Measurements from ENCODE around the gene SPINK8. TPM values are rescaled to one million over a fixed set of nuclear protein-coding genes. Genes with fewer than 3 reads are reported as not detected.

The SPINK8 gene
- total RNA-seq, 1 experiment from 2014 or later, result not detected

DNA sequence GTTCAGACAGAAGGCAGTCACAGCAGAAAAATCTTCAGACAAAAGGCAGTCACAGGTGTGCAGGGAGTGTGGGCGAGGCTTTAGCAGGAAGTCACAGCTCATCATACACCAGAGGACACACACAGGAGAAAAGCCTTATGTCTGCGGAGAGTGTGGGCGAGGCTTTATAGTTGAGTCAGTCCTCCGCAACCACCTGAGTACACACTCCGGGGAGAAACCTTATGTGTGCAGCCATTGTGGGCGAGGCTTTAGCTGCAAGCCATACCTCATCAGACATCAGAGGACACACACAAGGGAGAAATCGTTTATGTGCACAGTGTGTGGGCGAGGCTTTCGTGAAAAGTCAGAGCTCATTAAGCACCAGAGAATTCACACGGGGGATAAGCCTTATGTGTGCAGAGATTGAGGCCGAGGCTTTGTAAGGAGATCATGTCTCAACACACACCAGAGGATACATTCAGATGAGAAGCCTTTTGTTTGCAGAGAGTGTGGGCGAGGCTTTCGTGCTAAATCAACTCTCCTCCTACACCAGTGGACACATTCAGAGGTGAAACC, 65.0 kb downstream of the SPINK8 start (continued):
- TF ChIP-seq MAX (IDR thresholded peaks at IDR 0.05), result no peak
- no peak for TF ChIP-seq ZFX (IDR thresholded peaks at IDR 0.05)
- no peak for TF ChIP-seq CEBPB (IDR thresholded peaks at IDR 0.05; ENCODE audit: low read depth)
- no peak for TF ChIP-seq FOSL1 (IDR thresholded peaks at IDR 0.05; ENCODE audit: low read depth)
- no peak for TF ChIP-seq SRF (IDR thresholded peaks at IDR 0.05; ENCODE audit: low read depth)
- no peak for TF ChIP-seq CBX3 (IDR thresholded peaks at IDR 0.05; ENCODE audit: low read depth)
- no peak for TF ChIP-seq EZH2 (IDR thresholded peaks at IDR 0.05)
- no peak for TF ChIP-seq TCF7L2 (IDR thresholded peaks at IDR 0.05; ENCODE audit: borderline replicate concordance, extremely low read depth, insufficient read depth, insufficient read length)
- no peak for TF ChIP-seq ZBTB33 (IDR thresholded peaks at IDR 0.05; ENCODE audit: extremely low read depth, insufficient replicate concordance, low read length)
- TF ChIP-seq ZNF274 (IDR thresholded peaks at IDR 0.05; ENCODE audit: low read depth, low read length), result no peak
- TF ChIP-seq SIN3A (IDR thresholded peaks at IDR 0.05; ENCODE audit: low read depth), result no peak

DNA sequence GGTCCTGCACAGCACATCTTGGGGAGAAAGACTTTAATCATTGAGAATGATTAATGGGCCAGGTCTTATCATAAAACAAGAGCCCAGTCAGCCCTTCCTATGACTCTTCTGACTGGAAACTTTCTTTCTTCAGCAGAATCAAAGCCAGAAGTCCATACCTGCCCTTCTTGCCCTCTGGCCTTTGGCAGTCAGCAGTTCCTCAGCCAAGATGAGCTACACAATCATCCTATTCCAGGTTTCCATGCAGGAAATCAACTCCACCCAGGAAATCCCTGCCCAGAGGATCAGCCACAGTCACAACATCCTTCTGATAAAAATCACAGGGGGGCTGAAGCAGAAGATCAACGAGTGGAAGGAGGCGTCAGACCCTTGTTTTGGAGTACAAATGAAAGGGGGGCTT, 65.7 kb downstream of the SPINK8 start:
- BruUV-seq (replicated peaks), result no TSS peak
- peaks cover 0 to 6% of the 10 kb centered on the region in 2 experiments; a peak in 1 of 4 replicates for H3K4me1 ChIP-seq (ENCODE audit: control insufficient read depth in 1 of 2, insufficient read depth in 2 of 2, low read length in 2 of 2)
- ChIA-PET CTCF (interaction anchor here (1.4 kb wide), 1 partner anchor 168 kb away, joined by 4 read pairs; no protein-coding TSS in a partner anchor), POLR2A (no interaction called here), RAD21 (ENCODE audit: low non-redundant PET in 1 of 2, low total read pairs in 2 of 2, uncharacterized antibody in 2 of 2, unreplicated experiment in 2 of 2) (no interaction called here)
- no peaks in the 10 kb centered on the region for H4K20me1 ChIP-seq (ENCODE audit: insufficient read depth)
- no peak overlapping the region for H3K4me3 ChIP-seq (replicated peaks in 1 of 2; ENCODE audit: low read depth in 1 of 2, low read length in 2 of 2)
- TF ChIP-seq, protein P1, sequence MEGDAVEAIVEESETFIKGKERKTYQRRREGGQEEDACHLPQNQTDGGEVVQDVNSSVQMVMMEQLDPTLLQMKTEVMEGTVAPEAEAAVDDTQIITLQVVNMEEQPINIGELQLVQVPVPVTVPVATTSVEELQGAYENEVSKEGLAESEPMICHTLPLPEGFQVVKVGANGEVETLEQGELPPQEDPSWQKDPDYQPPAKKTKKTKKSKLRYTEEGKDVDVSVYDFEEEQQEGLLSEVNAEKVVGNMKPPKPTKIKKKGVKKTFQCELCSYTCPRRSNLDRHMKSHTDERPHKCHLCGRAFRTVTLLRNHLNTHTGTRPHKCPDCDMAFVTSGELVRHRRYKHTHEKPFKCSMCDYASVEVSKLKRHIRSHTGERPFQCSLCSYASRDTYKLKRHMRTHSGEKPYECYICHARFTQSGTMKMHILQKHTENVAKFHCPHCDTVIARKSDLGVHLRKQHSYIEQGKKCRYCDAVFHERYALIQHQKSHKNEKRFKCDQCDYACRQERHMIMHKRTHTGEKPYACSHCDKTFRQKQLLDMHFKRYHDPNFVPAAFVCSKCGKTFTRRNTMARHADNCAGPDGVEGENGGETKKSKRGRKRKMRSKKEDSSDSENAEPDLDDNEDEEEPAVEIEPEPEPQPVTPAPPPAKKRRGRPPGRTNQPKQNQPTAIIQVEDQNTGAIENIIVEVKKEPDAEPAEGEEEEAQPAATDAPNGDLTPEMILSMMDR (IDR thresholded peaks at IDR 0.05 in 2 of 3, conservative IDR thresholded peaks at IDR 0.05 in 1 of 3; ENCODE audit: borderline replicate concordance in 1 of 3, insufficient read depth in 1 of 3, low read depth in 2 of 3, low read length in 2 of 3), result no peak
- TF ChIP-seq CEBPB (IDR thresholded peaks at IDR 0.05; ENCODE audit: low read depth) (no peak), SRF (IDR thresholded peaks at IDR 0.05; ENCODE audit: low read depth) (no peak), ATF3 (IDR thresholded peaks at IDR 0.05) (no peak), TCF7L2 (IDR thresholded peaks at IDR 0.05; ENCODE audit: borderline replicate concordance, extremely low read depth, insufficient read depth, insufficient read length) (no peak)
- DNase-seq (ENCODE audit: low read depth, low spot score), result no peak
- no peak overlapping the region for H2AFZ ChIP-seq (ENCODE audit: low read depth, low read length, poor library complexity, severe bottlenecking)
- no peaks in the 10 kb centered on the region for H3K79me2 ChIP-seq (ENCODE audit: insufficient read depth, low read length)
- no peak overlapping the region for H3K4me2 ChIP-seq (ENCODE audit: low read length)
- ATAC-seq, result no peak
- no peaks in the 10 kb centered on the region for H3K9me2 ChIP-seq (ENCODE audit: insufficient read depth)
- H3K27ac ChIP-seq (ENCODE audit: low read depth, low read length), result no peak overlapping the region
- intact Hi-C loops (cut with micrococcal nuclease), result no loop called here
- no peak overlapping the region for H3K9ac ChIP-seq (ENCODE audit: low read length)
- H3K9me3 ChIP-seq (ENCODE audit: control insufficient read depth in 1 of 2, insufficient read depth in 1 of 2, low read depth in 1 of 2, low read length in 2 of 2), result no peaks in the 10 kb centered on the region
- no peaks in the 10 kb centered on the region for H3K27me3 ChIP-seq (ENCODE audit: insufficient read depth, low read length)
- peaks cover 8 to 23% of the 10 kb centered on the region in 2 experiments; a peak in 3 of 4 replicates for H3K36me3 ChIP-seq (ENCODE audit: control insufficient read depth in 1 of 2, insufficient read depth in 2 of 2, low read length in 2 of 2)
